ENCODE results near the gene DPH1. TPM values are rescaled to one million over a fixed set of nuclear protein-coding genes. Genes with fewer than 3 reads are reported as not detected.

Gene DPH1
- total and polyA plus RNA-seq, 4 donors, result 9.8 to 24.6 (median 19.4) TPM

GRCh38 chr17:2011411-2012371 lies 18.3 kb upstream of the DPH1 start:
- Histone ChIP-seq H3K4me1 (ENCODE audit: control insufficient read depth in 4 of 4, insufficient read depth in 4 of 4, low read length in 3 of 4) (peaks cover 15 to 70% (median 34%) of the 10 kb centered on the region in 4 donors), H3K4me3 (ENCODE audit: low read depth in 1 of 3, low read length in 3 of 3) (peak overlapping the region in 1 of 3 donors; percentile 6), H3K9ac (ENCODE audit: low read depth in 1 of 2, low read length in 2 of 2) (no peak overlapping the region), H3K9me3 (ENCODE audit: control insufficient read depth in 4 of 4, low read length in 3 of 4) (no peaks in the 10 kb centered on the region), H3K27ac (ENCODE audit: low read depth in 1 of 2, low read length in 2 of 2) (peak overlapping the region; percentile 6 to 57), H3K36me3 (ENCODE audit: control insufficient read depth in 4 of 4, insufficient read depth in 3 of 4, low read depth in 1 of 4, low read length in 3 of 4) (no peaks in the 10 kb centered on the region), H3K27me3 (ENCODE audit: control insufficient read depth in 4 of 4, insufficient read depth in 4 of 4, low read length in 3 of 4) (no peaks in the 10 kb centered on the region)
- TF ChIP-seq GABPA (IDR thresholded peaks at IDR 0.05 in 1 of 2, conservative IDR thresholded peaks at IDR 0.05 in 1 of 2) (no peak), MAX (IDR thresholded peaks at IDR 0.05) (peak; percentile 52), JUND (IDR thresholded peaks at IDR 0.05) (peak in 1 of 2 donors; percentile 27), HNF4A (conservative IDR thresholded peaks at IDR 0.05) (peak in 1 of 2 donors; percentile 69), EGR1 (IDR thresholded peaks at IDR 0.05; ENCODE audit: low read depth in 2 of 2) (peak in 1 of 2 donors; percentile 38), RXRA (IDR thresholded peaks at IDR 0.05) (peak in 1 of 2 donors; percentile 85), REST (IDR thresholded peaks at IDR 0.05) (peak; percentile 29), YY1 (IDR thresholded peaks at IDR 0.05) (peak; percentile 53), CTCF (IDR thresholded peaks at IDR 0.05; ENCODE audit: low read depth, low read length, missing input control) (no peak), RAD21 (IDR thresholded peaks at IDR 0.05) (peak in 1 of 2 donors; percentile 22), SP1 (IDR thresholded peaks at IDR 0.05) (peak; percentile 25)
- 26% methylated on average over 24 of the region's 24 CpGs for WGBS
- DNase-seq (ENCODE audit: low spot score), result no peak

- Histone ChIP-seq H3K4me1 (ENCODE audit: control insufficient read depth in 4 of 4, insufficient read depth in 4 of 4, low read length in 3 of 4) (peaks cover 16 to 70% (median 33%) of the 10 kb centered on the region in 4 donors), H3K36me3 (ENCODE audit: control insufficient read depth in 4 of 4, insufficient read depth in 3 of 4, low read depth in 1 of 4, low read length in 3 of 4) (no peaks in the 10 kb centered on the region), H3K27me3 (ENCODE audit: control insufficient read depth in 4 of 4, insufficient read depth in 4 of 4, low read length in 3 of 4) (no peaks in the 10 kb centered on the region), H3K9ac (ENCODE audit: low read depth in 1 of 2, low read length in 2 of 2) (no peak overlapping the region), H3K4me3 (ENCODE audit: low read depth in 1 of 3, low read length in 3 of 3) (no peak overlapping the region), H3K27ac (ENCODE audit: low read depth in 1 of 2, low read length in 2 of 2) (no peak overlapping the region), H3K9me3 (ENCODE audit: control insufficient read depth in 4 of 4, low read length in 3 of 4) (no peaks in the 10 kb centered on the region)
- WGBS, result 95% methylated on average over 4 of the region's 4 CpGs
- DNase-seq (ENCODE audit: low spot score), result no peak
- no peak for TF ChIP-seq MAX (IDR thresholded peaks at IDR 0.05)
- TF ChIP-seq FOXA1 (IDR thresholded peaks at IDR 0.05), result no peak
- no peak for TF ChIP-seq HNF4G (IDR thresholded peaks at IDR 0.05)
- no peak for TF ChIP-seq CTCF (IDR thresholded peaks at IDR 0.05; ENCODE audit: low read depth, low read length, missing input control)
- TF ChIP-seq SP1 (IDR thresholded peaks at IDR 0.05), result no peak
- no peak for TF ChIP-seq YY1 (IDR thresholded peaks at IDR 0.05)
- no peak for TF ChIP-seq HNF4A (conservative IDR thresholded peaks at IDR 0.05)
- no peak for TF ChIP-seq EGR1 (IDR thresholded peaks at IDR 0.05; ENCODE audit: low read depth in 2 of 2)
- TF ChIP-seq ATF3 (IDR thresholded peaks at IDR 0.05), result no peak
- TF ChIP-seq RXRA (IDR thresholded peaks at IDR 0.05), result no peak
- TF ChIP-seq TAF1 (conservative IDR thresholded peaks at IDR 0.05), result no peak
- TF ChIP-seq ZBTB33 (IDR thresholded peaks at IDR 0.05), result no peak
- TF ChIP-seq NR2F2 (IDR thresholded peaks at IDR 0.05), result no peak
Measured at GRCh38 chr17:2012499-2012898, 17.5 kb upstream of the DPH1 start.

Measured in liver (tissue), 9 donors.